ENCODE data around the gene SNCB. TPM values are rescaled to one million over a fixed set of nuclear protein-coding genes. Genes with fewer than 3 reads are reported as not detected.
"Not testable (repeated sequence)": the region's sequence is repeated elsewhere in the genome, so short reads cannot be mapped to it uniquely, and the experiment has no call there.

SNCB gene
- polyA plus RNA-seq, 4 donors: 0.63 TPM; not detected in 3

DNA sequence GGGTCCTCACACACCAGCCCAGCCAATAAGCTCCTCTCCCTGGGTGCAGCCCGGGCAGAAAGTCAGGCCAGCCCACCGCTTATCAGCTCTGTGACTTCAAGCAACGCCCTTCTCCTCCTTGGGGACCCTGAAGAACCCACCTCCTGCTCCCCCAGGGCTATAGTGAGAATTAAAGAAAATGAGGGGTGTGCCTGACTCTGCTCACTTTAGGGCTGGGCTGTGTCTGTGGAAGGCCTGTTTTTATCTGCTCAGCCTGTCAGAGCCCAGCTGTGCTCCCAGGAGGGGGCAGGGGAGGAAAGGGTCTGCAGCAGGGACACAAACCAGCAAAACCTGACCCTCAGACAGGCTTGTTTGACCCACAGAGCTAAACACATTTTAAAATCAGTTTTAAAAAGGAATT lies 24.3 kb downstream of the SNCB start:
- DNase-seq (ENCODE audit: low read depth in 4 of 4, low spot score in 2 of 4): no peak

DNA sequence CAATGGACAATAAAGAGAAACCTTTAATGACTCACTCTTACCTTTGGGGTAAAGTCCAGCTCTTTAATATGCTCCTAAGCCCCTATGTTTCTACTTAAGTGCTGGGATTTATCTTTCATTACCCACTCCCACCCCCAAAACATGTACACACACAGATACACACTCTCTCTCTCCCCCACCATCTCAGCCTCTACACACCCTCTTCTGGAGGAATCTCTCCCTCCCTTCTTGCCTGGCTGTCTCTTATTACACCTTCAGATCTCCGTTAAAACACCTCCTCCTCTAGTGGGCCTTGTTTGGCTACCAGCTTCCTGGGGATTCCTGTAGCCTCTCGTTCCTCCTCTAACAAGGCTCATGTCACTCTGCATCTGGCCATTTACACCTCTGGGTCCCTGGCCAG lies 27.2 kb downstream of the SNCB start:
- no peak for DNase-seq (ENCODE audit: low read depth in 4 of 4, low spot score in 2 of 4)

DNA sequence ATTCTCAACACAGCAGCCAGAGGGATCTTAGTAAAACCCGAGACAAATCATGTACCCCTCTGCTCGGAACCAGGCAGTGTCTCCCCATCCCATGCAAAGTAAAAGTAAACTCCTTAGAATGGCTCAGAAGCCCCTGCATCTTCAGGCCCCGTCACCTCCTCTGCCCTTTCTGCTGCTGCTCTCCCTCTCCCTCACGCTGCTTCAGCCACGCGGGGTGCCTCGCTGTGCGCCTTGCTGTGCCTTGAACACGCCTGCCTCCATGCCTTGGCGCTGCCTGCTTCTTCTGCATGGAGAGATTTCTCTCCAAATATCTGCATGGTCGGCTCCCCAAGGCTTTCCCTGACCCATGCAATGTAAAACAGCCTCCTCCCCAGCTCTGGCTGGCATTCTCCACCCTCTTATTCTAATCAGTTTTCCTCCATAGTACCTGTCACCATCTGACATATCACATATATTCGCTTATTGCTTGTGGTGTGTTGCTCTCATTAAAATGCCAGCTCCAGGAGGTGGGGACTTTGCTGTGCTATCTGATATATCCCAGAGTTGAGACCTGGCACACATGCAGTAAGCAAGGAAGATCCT lies 28.3 kb downstream of the SNCB start:
- DNase-seq (ENCODE audit: low read depth in 4 of 4, low spot score in 2 of 4): no peak

DNA sequence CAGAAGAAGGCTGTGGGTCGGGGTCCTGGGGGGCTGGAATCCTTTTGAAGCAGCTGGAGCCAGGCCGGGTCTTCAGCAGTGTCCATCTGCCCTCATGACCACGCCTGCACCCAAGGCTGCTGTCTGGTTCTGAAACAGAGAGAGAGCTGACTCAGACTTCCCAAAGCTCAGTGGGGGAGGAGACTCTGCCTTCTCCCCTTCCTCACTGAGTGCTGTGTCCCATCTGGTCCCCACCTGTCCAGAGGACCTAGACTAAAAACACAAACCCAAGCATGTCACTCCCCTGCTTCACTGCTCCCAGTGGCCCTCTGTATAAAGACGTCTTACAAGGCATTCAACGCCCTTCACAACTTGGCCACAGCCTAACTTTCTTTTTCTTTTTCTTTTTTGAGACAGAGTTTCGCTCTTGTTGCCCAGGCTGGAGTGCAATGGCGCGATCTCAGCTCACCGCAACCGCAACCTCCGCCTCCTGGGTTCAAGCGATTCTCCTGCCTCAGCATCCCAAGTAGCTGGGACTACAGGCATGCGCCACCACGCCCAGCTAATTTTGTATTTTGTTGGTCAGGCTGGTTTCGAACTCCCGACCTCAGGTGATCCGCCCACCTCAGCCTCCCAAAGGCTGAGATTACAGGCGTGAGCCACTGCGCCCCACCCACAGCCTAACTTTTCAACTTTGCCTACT lies 30.4 kb downstream of the SNCB start:
- not testable (repeated sequence) for DNase-seq (ENCODE audit: low read depth in 4 of 4, low spot score in 2 of 4)

DNA sequence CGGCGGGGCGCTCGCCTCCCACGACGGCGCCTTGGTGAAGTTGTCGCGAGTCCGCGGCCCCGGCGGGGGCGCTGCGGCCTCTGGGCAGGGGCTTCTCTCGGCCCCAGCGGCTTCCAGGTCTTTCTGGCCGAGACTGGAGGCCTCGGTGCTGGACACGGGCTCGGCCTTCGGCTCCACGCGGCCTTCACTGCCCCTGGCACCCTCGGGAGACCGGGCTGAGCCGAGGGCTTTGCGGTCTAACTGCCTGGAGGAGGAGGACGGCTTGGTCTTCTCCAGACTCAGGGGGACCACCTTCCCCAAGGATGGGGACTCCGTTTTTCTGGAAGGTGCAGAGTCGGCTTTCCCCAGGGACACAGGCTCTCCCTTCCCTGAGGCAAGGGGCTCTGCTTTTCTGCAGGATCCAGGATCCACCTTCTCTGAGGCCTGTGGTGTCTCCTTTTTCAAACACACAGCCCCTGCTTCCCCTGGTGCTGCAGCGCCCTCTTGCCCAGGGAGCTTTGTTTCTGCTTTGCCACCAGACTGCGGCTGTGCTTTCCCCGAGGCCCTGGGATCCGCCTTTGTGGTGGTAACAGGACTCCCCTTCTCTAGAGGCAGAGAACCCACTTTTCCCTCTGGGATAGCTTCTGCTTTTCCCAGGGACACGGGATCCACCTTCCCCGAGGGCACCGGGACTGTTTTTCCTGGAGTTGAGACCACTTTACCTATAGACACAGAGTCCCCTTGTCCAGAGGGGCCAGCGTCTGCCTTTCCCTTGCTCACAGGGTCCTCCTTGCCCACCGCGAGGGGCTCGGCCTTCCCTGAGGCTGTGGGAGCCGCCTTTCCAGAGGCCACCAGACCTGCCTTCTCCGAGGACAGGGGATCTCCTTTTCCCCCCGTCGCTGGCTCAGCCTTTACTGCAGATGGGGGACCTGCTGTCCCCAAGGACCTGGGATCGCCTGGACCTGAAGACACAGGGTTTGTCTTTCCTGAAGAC lies 32.6 kb downstream of the SNCB start:
- DNase-seq (ENCODE audit: low read depth in 4 of 4, low spot score in 2 of 4): no peak

DNA sequence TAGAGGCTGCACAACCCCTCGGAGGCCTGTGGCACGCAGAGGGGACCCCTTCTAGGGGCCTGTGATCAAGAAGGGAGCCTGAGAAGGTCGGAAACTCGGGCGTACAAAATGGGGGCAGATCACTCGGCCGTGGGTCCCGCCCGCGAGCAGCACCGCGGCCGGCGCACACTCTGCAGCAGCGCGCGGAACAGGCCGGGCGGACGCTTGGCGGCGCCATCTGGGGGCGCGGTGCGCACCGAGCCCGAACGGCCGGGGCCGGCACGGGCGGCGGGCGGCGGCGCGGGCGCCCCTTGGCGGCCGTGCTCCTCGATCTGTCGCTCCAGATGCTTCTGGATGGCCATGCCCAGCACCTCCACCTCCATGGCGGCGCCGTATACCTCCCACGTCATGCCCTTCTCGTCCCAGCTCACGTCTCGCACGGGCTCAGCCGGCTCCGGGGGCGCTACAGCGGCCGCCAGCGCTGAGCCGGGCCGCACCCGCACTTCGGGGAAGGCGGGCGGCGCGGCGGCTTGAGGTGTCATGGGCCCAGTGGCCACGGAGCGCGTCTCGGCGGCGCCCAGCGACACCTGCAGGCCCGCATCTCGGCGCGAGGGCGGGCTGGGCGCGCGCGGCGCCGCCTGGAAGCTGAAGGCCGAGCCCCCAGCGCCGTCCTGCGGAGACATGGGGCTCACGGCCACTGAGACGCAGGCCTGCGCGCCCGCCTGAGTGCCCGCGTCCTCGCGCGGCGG lies 33.5 kb downstream of the SNCB start:
- DNase-seq (ENCODE audit: low read depth in 4 of 4, low spot score in 2 of 4): peak in 1 of 4 donors; percentile 29

DNA sequence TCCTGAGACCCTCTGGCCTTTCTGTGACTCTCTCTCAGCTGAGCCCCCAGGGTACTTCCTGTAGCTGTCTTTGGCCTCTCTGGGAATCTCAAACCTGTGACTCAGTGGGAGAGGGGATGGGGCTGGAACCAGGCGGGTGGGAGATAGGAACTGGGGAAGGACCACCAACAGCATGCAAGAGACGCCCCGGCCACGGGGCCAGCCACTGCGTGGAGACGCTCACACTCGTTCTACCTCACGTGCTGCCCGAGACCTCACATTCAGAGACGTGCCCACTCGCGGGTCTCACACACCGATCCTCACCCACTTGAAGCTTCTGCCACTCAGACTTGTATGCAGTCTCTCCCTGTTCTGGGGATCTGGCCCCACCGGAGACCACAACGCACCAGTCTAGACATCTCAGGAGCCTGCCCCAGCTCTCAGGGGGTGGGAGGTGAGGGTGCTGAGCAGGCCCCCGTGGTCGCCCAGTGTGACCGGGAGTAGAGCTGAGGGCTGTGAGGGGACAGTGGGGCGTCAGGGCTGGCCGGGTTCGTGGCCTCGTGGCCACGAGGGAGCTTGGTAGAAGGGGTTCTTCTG lies 34.2 kb downstream of the SNCB start:
- DNase-seq (ENCODE audit: low read depth in 4 of 4, low spot score in 2 of 4): no peak

DNA sequence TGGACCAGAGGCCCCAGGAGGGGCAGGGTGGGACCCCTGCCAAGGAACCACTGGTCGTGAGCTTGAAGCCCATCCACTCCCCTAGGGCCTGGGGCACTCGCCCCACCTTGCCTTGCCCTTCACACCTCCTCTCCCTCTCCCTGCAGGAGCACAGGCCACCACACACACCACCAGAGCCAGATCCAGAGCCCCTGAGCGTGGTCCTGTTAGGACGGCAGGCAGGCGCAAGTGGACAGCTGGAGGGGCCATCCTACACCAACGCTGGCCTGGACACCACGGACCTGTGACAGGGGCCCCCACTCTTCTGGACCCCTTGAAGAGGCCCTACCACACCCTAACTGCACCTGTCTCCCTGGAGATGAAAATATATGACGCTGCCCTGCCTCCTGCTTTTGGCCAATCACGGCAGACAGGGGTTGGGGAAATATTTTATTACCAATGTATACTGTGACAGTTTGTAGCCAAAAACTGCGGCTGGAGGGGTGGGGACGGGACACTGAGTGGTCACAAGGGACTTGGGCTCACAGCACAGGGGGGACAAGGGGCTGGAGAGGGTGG lies 34.9 kb downstream of the SNCB start:
- DNase-seq (ENCODE audit: low read depth in 4 of 4, low spot score in 2 of 4): no peak

DNA sequence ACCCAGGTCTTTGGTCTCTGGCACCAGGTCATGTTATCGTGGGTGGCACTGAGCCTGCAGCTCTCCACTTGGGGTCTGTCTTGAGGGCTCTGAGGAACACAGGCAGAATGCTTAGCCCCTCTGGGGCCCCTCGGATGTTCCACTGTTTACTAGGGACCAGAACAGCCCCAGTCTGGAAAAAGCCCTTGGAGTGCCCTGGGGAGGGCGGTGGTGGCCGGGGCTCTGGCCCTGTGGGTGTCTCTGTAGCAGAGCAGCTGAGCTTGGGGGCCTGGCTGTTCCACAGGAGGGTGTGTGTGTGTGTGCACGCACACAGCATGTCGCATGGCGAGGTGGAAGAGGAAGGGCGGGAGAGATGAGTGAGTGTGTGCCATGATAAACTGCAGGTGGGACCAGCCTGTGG lies 35.8 kb downstream of the SNCB start:
- DNase-seq (ENCODE audit: low read depth in 4 of 4, low spot score in 2 of 4): no peak

DNA sequence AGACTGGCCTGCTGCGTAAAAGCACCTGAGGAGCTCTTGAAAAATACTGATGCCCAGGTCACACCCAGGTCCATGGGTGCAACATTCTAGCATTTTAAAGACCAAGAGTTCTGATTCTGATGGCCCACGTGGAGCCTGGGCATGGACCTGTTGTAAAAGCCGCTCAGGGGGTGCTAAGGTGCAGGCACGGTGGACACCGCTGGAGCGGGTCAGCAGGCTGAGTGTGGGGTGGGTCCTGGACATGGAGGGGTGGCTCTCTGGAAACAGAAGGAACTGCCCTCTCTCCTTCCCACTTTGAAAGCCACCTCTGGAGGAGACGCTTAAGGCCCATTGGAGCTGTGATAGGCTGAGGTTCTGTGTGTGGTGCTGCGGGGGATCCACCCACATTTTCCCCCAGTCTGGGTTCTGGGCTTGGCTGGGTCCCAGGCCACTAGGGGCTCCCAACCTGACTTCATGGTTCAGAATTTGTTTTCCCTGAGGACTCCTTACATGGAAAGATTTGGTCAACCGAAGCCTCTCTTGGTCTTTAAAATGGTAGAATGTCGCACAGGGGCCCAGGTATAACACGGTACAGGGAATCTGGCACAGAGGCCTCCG lies 37.0 kb downstream of the SNCB start:
- no peak for DNase-seq (ENCODE audit: low read depth in 4 of 4, low spot score in 2 of 4)

DNA sequence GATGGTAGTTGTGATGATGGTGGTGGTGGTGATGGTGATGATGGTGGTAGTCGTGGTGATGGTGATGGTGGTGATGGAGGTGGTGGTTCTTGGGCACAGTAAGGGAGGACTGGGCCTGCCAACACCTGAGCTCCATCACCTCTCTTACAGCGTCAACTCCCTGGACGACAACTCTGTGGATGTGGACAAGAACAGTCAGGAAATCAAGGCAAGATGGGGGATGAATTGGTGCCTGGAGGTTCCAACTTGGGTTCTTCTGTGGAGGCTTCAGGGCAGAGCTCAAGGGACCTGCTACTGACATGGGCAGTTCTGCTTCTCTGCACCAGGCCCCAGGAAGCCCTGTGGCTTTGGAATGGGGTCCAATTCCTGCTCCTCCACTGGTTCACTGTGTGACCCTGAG lies 37.8 kb downstream of the SNCB start:
- DNase-seq (ENCODE audit: low read depth in 4 of 4, low spot score in 2 of 4): no peak

DNA sequence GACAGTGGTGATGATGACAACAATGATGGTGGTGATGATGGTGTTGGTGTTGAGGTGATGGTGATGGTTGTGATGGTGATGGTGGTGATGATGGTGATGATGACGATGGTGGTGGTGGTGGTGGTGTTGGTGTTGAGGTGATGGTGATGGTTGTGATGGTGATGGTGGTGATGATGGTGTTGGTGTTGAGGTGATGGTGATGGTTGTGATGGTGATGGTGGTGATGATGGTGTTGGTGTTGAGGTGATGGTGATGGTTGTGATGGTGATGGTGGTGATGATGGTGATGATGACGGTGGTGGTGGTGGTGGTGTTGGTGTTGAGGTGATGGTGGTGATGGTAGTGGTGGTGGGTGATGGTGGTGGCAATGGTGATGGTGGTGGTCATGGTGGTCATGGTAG lies 38.7 kb downstream of the SNCB start:
- DNase-seq (ENCODE audit: low read depth in 4 of 4, low spot score in 2 of 4): not testable (repeated sequence)

DNA sequence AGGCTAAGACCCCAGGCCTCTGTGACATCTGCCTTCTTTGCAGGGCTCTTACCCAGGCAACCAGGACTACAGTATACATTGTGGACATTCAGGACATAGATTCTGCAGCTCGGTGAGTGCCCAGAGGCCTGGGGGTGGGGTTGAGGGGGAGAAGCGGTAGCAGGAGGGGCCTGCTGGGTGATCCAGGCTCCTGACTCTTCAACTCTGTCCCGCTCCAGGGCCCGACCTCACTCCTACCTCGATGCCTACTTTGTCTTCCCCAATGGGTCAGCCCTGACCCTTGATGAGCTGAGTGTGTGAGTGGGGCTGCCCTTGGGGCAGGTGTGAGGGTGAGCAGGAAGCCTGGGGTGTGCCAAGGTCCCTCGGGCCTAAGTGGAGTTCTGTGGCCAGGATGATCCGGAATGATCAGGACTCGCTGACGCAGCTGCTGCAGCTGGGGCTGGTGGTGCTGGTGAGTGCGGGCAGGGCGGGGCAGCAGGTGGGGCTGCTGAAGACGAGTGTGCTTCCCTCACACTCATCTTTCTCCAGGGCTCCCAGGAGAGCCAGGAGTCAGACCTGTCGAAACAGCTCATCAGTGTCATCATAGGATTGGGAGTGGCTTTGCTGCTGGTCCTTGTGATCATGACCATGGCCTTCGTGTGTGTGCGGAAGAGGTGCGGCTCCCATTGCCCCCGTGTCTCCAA lies 40.2 kb downstream of the SNCB start:
- DNase-seq (ENCODE audit: low read depth in 4 of 4, low spot score in 2 of 4): no peak

DNA sequence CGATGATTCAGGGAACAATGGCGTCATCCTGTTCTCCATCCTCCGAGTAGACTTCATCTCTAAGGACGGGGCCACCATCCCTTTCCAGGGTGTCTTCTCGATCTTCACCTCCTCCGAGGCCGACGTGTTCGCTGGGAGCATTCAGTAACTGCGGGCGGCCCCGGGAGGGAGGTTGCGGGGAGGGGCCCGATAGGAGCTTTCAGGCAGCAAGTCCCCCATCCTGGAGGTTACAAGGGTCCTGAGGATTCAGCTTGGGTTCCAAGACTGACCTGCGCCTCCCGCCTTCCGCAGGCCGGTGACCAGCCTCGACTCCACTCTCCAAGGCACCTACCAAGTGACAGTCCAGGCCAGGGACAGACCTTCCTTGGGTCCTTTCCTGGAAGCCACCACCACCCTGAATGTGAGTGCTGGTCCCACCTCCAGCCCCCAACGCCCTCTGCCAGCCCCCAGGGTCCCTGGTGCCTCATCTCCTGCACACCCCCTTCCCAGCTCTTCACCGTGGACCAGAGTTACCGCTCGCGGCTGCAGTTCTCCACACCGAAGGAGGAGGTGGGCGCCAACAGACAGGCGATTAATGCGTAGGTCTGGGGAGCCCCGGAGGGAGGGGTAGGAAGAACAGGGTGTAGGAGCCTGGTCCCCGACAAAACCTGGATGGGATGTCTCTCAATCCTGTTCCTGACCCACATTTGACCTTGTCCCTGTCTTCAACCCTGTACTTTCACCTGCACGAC lies 41.1 kb downstream of the SNCB start:
- DNase-seq (ENCODE audit: low read depth in 4 of 4, low spot score in 2 of 4): no peak

DNA sequence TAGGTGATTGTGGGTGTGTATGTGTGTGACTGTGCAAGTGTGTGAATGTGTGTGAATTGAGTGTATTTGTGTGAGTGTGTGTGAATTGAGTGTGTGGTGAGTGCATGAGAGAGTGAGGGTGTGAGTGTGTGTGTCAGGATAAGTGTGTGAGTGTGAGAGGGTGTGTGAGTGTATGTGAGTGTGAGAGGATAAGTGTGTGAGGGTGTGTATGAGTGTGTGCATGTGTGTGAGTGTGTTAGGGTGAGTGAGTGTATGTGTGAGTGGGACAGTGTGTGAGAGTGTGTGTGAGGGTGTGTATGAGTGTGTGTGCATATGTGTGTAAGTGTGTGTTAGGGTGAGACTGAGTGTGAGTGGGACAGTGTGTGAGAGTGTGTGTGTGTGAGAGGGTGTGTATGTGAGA lies 42.0 kb downstream of the SNCB start:
- DNase-seq (ENCODE audit: low read depth in 4 of 4, low spot score in 2 of 4): no peak

DNA sequence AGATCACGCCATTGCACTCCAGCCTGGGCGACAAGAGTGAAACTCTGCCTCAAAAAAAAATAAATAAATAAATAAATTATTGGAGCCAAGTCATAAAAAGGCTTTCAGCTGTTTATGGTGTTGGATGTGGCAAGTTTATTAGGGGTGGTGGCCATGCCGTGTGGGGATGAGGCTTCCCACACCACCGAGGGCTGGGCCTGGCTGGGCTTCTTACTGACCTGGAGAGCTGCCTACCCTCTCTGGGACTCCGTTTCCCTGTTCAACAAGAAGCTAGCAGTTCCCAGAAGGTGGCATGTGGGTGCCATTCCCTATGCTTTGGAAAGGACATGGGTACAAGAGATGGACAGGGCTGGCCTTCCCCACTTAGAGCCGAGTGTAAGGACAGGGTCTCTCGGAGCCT lies 42.9 kb downstream of the SNCB start:
- DNase-seq (ENCODE audit: low read depth in 4 of 4, low spot score in 2 of 4): no peak

DNA sequence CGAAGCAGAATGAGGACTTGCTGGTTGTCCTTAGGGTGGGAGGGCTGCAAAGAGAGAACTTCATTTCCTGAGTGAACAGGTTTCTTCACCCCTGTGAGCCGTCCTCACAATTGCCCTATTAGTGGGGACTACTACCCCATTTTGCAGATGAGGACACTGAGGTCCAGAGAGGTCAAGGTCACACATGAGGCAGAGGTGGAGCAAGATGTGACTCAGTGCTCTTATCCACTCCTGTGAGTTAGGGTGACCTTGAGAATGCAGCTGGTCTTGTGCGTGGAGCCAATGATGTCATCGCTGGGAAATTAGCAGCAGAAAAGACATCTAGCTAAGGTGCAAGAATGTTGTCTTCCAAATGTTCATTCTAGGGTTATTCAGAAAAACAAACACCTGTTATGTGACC lies 47.3 kb downstream of the SNCB start:
- no peak for DNase-seq (ENCODE audit: low read depth in 4 of 4, low spot score in 2 of 4)

DNA sequence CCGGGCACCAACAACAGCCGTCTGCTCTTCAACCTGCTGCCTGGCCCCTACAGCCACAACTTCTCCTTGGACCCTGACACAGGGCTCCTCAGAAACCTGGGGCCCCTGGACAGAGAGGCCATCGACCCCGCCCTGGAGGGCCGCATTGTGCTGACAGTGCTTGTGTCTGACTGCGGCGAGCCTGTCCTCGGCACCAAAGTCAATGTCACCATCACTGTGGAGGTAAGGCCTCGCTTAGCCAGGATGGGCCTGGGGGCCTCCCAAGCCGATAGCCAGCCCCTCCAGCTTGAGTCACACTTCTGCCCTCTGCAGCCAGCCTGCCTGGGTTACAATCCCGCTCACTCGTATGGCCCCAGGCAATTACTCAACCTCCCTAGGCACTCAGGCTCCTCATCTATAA lies 49.0 kb downstream of the SNCB start:
- no peak for DNase-seq (ENCODE audit: low read depth in 4 of 4, low spot score in 2 of 4)

DNA sequence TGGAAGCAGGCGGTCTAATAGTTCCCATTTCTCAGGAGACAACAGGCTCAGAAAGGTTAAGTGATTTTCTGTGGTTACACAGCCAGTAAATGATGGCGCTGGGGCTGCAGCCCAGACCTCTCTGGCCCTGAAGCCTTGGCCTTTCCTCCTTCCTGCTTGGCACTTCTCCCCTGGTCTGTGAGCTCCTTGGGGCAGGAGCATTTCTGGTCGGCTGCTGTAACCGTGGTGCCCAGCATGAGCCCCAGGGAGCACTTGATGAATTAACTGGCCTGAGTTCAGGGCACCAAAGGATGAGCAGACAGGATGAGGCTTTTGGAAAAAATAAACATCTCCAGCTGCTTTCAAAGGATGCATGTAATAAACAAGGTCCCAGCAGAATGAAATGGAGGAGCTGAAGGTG lies 51.0 kb downstream of the SNCB start:
- no peak for DNase-seq (ENCODE audit: low read depth in 4 of 4, low spot score in 2 of 4)
